ENCODE measurements around the gene ARHGEF33.

ARHGEF33 gene

DNA sequence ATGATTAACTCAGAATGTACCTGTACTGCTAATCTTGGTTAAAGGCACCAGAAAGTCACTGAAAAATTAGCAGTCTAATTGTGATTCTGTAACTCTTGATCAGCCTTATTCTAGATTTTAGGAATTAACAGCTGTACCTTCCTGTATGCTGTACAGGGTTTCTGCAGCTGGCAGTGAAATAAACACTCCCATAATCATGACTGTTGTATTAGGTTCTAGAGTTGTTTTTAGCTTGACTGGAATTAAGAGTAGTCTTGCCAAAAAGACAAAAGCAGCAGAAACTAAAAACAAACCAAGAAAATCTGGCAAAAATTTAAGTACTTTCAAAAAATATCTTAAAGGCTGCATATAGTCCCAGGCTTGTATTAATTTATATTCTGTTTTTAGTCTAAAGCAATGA, 127.7 kb downstream of the ARHGEF33 start:
- no peak for DNase-seq (ENCODE audit: low read depth)

DNA sequence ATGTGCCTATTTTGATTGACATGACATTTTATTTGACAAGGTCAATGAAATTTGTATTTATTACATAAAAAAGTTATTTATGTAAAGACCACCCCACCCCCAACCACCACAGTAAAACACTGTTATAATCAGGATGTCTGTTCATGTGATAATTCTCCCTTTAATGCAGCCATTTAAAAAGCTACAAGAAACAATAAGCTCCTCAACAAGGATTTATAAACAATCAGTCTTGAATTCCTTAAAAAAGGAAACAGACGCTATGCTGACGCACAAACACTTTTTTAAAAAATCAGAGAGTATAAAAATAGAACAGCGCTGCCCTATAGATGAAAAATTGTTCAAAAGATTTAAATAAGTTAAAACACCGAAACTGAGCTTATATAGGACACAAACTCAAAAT, 129.0 kb downstream of the ARHGEF33 start:
- DNase-seq (ENCODE audit: low read depth): no peak

DNA sequence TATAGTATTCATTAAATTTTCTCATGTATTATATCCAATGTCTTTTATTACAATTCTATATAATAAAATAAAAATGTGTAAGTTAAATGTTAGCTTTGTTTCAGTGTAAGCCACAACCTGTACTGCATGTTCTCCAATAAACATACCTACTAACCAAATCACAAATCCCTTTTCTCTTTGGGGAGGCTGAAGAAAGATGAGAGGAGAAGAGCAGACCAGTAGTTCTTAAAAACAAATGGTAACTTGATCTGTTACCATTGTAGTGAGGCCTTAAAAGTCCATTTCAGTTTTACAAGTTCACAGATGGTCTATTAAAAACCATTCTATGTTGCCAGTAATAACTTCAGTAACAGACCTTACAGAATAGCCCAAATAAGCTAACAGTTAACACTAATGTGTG, 130.7 kb downstream of the ARHGEF33 start:
- DNase-seq (ENCODE audit: low read depth): no peak

DNA sequence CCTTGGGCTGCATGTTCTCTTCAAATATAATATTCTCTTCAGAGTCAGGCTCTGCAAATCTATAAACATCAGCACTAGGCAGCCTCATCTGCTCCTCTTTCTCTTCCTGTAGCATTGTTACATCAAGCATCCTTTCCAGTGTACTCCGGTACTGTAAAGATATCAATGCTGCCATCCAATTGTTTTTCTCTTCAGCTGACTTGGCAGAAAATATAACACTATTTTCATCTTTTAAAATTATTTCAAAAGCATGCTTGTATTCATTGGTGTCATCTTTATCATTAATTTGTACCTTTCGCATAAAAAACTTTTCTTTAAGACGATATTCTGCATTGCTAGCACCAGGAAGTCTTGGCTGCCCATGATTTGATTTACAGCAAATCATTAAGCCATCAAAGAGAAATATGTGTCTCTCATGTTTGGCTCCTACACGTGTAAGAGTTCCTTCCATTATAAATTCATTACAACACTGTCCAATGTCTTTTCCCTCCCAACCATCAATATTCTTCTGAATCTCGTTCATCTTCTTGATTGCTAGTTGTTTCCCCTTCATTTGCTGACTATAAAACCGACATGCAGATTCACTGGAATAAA, 133.1 kb downstream of the ARHGEF33 start:
- no peak for DNase-seq (ENCODE audit: low read depth)

DNA sequence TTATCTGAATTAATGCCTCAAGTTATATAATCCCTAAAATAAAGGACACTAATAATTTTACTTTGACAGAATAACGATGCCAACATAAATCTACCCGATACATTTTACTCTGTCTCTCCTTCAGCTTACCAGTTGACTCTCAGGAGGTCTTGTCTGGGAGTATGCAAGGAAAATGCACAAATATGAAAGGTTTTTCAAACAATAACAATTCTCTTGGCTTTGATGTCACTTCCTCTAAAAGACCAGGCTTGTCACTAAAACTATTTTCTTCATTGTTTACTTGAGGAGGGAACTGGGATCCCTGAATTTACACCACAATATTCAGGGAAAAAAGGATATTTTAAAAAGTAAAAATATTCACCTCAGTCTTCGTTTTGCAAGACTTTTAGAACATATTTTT, 134.0 kb downstream of the ARHGEF33 start:
- DNase-seq (ENCODE audit: low read depth): no peak

DNA sequence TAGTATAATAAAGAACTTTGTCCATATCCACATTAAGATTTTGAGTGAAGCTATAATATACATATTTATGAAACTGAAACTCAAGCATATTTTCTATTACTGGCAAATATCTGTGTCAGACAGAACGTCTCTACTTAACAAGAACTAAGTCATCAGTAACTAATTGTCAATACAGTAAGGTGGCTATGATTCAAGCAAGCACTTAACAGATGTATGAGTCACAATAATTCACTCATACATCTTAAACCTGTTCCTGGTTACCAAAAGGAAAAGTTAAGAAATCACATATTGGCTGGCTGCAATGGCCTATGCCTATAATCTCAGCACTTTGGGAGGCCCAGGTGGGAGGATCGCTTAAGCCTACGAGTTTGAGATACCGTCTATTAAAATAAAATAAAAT, 135.2 kb downstream of the ARHGEF33 start:
- DNase-seq (ENCODE audit: low read depth): no peak

Data from T follicular helper cell (primary cell).